ENCODE results near the gene TMEM119. TPM values are rescaled to one million over a fixed set of nuclear protein-coding genes. Genes with fewer than 3 reads are reported as not detected.
A peak's percentile ranks its signal among the peaks of the same experiment; 100 is the strongest.

The TMEM119 gene
- total and polyA plus RNA-seq, 9 of the 15 experiments (the other 6 are each of a cell fraction or from before 2014, with no cell fraction given) = 0.18 TPM; not detected in 8

DNA sequence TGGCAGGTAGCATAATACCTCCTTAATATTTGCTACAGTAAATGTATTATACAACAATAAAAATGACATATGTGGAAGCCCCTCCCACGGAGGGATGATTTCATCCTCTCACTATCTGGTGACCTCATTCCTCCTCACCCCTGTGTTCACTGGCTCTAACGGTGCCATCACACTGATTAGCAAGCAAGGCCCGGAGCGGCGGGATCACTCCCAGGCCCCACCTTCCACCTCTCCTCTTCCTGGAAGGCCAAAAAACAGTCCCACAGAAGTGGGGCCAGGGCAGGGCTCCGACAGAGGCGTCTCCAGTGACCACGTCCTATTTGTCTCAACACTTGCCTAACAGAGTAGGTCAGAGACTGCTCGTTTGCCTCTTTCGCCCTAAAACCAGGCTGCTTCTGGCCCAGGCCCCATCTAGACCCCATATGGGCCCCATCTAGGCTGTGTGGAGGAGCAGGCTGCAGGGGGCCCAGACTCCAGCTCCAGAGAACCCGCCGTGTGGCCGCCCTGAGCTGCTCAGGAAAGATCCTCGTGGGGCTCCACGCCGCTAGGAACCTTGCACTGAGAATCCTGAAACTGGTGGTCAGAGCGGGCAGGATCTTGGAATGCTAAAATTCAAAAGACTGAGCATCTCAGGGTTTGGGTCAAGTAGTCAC lies 32.1 kb upstream of the TMEM119 start (continued):
- TF ChIP-seq U2AF1 (optimal IDR thresholded peaks at IDR 0.05; ENCODE audit: low read depth, low read length) (no peak), ZNF212 (CRISPR knock-in tag; IDR thresholded peaks at IDR 0.05) (peak; percentile 60; the same call in 1 of the 2 replicates), ZNF707 (CRISPR knock-in tag; conservative IDR thresholded peaks at IDR 0.05) (no peak), NR2C2 (CRISPR knock-in tag; IDR thresholded peaks at IDR 0.05) (no peak), NR2C2 (tag; IDR thresholded peaks at IDR 0.05) (peak; percentile 67; the same call in 1 of the 2 replicates), RUNX1 (IDR thresholded peaks at IDR 0.05; ENCODE audit: low read depth) (no peak; the same call in 1 of the 2 replicates), NR2C1 (IDR thresholded peaks at IDR 0.05) (no peak), NR2C1 (tag; IDR thresholded peaks at IDR 0.05) (peak; percentile 29; the same call in 1 of the 2 replicates), TAF7 (tag; IDR thresholded peaks at IDR 0.05) (peak; percentile 49; the same call in 1 of the 2 replicates), SRSF1 (IDR thresholded peaks at IDR 0.05; ENCODE audit: low read depth, low read length) (no peak), PML (IDR thresholded peaks at IDR 0.05; ENCODE audit: low read length) (peak; percentile 62; the same call in 1 of the 2 replicates), TCF3 (CRISPR knock-in tag; IDR thresholded peaks at IDR 0.05) (0 out of 2 replicates have a peak, but pooled peaks have one; percentile 16), CHCHD3 (CRISPR knock-in tag; IDR thresholded peaks at IDR 0.05) (0 out of 2 replicates have a peak, but pooled peaks have one; percentile 51), HNRNPL (IDR thresholded peaks at IDR 0.05; ENCODE audit: low read depth, low read length) (no peak), ZNF384 (IDR thresholded peaks at IDR 0.05; ENCODE audit: low read depth, low read length) (0 out of 2 replicates have a peak, but pooled peaks have one; percentile 22), YY1 (IDR thresholded peaks at IDR 0.05; ENCODE audit: borderline replicate concordance in 1 of 3, control insufficient read depth in 1 of 3, extremely low read depth in 1 of 3, insufficient read depth in 3 of 3, insufficient read length in 1 of 3, insufficient replicate concordance in 2 of 3, low read depth in 1 of 3, low read length in 2 of 3) (peak in 2 of 3 experiments; percentile 38 to 77)
- TF ChIP-seq, protein P1, sequence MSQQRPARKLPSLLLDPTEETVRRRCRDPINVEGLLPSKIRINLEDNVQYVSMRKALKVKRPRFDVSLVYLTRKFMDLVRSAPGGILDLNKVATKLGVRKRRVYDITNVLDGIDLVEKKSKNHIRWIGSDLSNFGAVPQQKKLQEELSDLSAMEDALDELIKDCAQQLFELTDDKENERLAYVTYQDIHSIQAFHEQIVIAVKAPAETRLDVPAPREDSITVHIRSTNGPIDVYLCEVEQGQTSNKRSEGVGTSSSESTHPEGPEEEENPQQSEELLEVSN (IDR thresholded peaks at IDR 0.05; ENCODE audit: borderline replicate concordance in 1 of 2, extremely low read depth in 1 of 2, insufficient read depth in 1 of 2, insufficient read length in 1 of 2, low read depth in 1 of 2, low read length in 1 of 2, poor library complexity in 1 of 2, severe bottlenecking in 1 of 2) = peak in 1 of 2 experiments; percentile 35
- TF ChIP-seq, protein P2, sequence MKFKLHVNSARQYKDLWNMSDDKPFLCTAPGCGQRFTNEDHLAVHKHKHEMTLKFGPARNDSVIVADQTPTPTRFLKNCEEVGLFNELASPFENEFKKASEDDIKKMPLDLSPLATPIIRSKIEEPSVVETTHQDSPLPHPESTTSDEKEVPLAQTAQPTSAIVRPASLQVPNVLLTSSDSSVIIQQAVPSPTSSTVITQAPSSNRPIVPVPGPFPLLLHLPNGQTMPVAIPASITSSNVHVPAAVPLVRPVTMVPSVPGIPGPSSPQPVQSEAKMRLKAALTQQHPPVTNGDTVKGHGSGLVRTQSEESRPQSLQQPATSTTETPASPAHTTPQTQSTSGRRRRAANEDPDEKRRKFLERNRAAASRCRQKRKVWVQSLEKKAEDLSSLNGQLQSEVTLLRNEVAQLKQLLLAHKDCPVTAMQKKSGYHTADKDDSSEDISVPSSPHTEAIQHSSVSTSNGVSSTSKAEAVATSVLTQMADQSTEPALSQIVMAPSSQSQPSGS (CRISPR knock-in tag; IDR thresholded peaks at IDR 0.05) = 0 out of 2 replicates have a peak, but pooled peaks have one; percentile 41
- TF ChIP-seq, protein P3, sequence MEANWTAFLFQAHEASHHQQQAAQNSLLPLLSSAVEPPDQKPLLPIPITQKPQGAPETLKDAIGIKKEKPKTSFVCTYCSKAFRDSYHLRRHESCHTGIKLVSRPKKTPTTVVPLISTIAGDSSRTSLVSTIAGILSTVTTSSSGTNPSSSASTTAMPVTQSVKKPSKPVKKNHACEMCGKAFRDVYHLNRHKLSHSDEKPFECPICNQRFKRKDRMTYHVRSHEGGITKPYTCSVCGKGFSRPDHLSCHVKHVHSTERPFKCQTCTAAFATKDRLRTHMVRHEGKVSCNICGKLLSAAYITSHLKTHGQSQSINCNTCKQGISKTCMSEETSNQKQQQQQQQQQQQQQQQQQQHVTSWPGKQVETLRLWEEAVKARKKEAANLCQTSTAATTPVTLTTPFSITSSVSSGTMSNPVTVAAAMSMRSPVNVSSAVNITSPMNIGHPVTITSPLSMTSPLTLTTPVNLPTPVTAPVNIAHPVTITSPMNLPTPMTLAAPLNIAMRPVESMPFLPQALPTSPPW (CRISPR knock-in tag; IDR thresholded peaks at IDR 0.05) = peak; percentile 81
